ENCODE measurements around the gene BORCS6.
"Not testable (repeated sequence)": the region's sequence is repeated elsewhere in the genome, so short reads cannot be mapped to it uniquely, and the experiment has no call there.

Gene BORCS6

DNA sequence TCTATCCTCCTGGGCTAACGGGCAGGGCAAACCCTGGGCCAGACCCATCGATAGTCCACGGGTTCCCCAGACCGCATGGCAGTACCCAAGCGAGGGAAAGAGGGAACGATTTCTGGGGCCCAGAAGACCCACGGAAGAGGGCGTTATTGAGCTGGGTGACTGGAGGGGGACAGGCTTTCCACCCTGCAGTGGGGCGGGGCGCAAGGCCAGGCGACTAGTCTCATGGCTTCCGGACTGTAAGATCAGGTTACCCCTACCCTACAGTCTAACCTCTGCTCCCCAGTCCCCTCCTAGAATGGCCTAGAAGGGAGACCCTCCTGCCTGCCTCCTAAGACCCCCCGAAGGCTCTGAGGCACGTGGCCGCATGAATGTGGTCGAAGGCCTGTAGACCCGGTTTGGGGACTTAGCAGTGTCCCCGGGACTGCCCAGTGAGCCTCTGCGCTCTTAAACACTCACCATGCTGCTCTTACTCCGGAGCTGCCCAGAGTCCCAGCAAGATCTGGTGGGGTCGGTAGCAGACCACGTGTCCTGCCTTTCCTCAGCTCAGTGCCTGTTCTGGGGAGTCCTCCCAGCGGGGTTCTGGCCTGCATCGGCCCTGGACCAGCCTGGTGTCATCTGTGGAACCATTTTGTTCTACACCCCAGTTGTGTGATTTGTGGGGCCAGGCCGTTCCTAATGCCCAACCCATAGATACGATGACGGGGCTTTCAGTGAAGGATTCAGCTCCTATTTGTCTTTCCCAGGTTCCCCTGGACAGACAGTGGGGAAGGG is 33.6 kb upstream of the BORCS6 start:
- in situ Hi-C loops (cut with HindIII; ENCODE audit: low pct_ligation_motif_present, low sequenced_read_pairs), result no loop called here
- TF ChIP-seq, protein P1, sequence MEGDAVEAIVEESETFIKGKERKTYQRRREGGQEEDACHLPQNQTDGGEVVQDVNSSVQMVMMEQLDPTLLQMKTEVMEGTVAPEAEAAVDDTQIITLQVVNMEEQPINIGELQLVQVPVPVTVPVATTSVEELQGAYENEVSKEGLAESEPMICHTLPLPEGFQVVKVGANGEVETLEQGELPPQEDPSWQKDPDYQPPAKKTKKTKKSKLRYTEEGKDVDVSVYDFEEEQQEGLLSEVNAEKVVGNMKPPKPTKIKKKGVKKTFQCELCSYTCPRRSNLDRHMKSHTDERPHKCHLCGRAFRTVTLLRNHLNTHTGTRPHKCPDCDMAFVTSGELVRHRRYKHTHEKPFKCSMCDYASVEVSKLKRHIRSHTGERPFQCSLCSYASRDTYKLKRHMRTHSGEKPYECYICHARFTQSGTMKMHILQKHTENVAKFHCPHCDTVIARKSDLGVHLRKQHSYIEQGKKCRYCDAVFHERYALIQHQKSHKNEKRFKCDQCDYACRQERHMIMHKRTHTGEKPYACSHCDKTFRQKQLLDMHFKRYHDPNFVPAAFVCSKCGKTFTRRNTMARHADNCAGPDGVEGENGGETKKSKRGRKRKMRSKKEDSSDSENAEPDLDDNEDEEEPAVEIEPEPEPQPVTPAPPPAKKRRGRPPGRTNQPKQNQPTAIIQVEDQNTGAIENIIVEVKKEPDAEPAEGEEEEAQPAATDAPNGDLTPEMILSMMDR (IDR thresholded peaks at IDR 0.05; ENCODE audit: low read depth, low read length, missing control alignments), result peak; percentile 27
- Histone ChIP-seq H3K36me3 (replicated peaks) (peaks cover 3% of the 10 kb centered on the region), H3K27me3 (replicated peaks) (no peaks in the 10 kb centered on the region), H3K27ac (peak overlapping the region; percentile 94), H3K4me3 (ENCODE audit: low read depth, low read length) (peak overlapping the region; percentile 69)
- DNase-seq, result peak; percentile 38

DNA sequence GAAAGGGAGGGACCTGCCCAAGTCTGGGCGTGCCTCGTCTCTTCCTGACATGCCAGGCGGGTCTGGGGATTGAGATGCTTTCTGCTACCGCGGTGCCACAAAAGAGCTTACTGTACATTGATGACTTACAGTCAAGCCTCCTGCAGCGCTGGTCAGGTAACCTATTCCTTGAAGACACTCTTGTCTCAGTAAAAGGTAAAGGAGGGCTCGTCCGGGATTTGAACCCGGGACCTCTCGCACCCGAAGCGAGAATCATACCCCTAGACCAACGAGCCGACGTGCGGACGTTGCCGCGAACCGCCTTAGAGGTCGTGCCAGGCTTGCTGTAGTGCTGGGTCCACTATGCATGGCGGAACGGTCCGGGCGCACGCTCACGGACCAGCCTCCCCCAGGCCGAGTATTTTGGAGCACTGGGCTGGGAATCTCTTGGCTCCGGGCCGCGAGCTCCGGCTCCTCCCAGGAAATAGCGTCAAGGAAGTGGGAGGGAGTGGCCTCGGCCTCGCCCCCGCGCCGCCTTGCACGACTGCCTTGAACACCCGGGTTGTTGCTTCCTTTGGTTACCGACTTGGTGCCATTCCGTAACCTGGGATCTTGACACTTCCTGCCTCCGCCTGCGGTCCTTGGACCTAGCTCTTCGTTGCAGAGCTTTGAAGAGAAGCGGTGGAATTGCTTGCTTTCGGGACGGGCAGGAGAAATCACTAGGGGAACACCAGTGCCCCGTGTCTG is 32.8 kb upstream of the BORCS6 start:
- no peaks in the 10 kb centered on the region for H3K27me3 ChIP-seq (replicated peaks)
- peak overlapping the region; percentile 94 for H3K27ac ChIP-seq
- TF ChIP-seq, protein P1 (IDR thresholded peaks at IDR 0.05; ENCODE audit: low read depth, low read length, missing control alignments), result no peak
- in situ Hi-C loops (cut with HindIII; ENCODE audit: low pct_ligation_motif_present, low sequenced_read_pairs), result no loop called here
- H3K36me3 ChIP-seq (replicated peaks), result peaks cover 2% of the 10 kb centered on the region
- peak; percentile 95 for DNase-seq
- peak overlapping the region; percentile 69 for H3K4me3 ChIP-seq (ENCODE audit: low read depth, low read length)

DNA sequence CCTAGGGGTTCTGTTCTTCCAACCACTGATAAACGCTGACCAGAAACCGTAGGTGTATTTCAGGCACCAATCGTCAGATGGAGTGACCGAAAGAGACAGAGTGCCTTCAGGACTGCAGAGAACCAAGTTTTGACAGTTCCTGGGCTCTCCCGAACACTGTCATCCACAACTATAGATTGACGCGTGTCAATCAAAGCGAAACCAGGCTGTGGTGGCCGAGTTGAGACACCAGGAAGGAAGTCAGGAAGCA is 32.3 kb upstream of the BORCS6 start:
- TF ChIP-seq, protein P1 (IDR thresholded peaks at IDR 0.05; ENCODE audit: low read depth, low read length, missing control alignments), result no peak

DNA sequence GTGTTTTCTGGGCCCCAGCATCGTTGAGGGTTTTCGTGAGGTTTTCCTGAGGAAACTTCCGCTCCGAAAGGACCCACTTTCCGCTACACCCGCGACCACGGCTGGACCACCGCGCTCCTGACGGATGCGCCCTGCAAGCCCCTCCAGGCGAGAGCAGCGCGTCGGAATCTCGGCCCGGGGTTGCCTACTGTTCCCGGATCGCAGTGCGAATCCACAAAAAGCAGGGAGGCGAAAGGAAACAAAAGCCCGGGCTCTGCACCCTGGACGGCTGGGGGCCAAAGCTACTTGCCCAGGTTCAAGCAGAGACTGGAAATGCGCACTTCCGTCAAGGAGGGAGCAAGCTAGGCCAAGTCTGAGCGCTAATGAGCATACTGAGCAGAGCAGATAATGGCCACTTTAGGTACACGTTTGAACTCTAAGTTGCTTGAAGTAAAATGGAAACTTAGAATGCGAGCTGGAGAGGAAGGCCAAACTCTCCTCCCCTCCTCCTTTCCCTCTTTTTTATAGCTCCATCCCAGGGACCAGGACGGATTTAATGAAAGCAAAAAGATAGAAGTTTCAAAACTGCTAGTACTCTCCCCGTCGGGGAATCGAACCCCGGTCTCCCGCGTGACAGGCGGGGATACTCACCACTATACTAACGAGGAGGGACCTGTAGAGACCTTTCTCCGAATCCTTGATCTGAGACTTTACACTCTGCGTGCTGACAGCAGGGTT is 31.8 kb upstream of the BORCS6 start:
- DNase-seq, result peak; percentile 91
- H3K27ac ChIP-seq, result peak overlapping the region; percentile 94
- TF ChIP-seq, protein P1 (IDR thresholded peaks at IDR 0.05; ENCODE audit: low read depth, low read length, missing control alignments), result no peak

More for the DNA sequence above, 32.3 kb upstream of the BORCS6 start:
- in situ Hi-C loops (cut with HindIII; ENCODE audit: low pct_ligation_motif_present, low sequenced_read_pairs), result no loop called here
- Histone ChIP-seq H3K4me3 (ENCODE audit: low read depth, low read length) (peak overlapping the region; percentile 69), H3K27me3 (replicated peaks) (no peaks in the 10 kb centered on the region), H3K36me3 (replicated peaks) (no peaks in the 10 kb centered on the region), H3K27ac (peak overlapping the region; percentile 94)
- DNase-seq, result no peak

DNA sequence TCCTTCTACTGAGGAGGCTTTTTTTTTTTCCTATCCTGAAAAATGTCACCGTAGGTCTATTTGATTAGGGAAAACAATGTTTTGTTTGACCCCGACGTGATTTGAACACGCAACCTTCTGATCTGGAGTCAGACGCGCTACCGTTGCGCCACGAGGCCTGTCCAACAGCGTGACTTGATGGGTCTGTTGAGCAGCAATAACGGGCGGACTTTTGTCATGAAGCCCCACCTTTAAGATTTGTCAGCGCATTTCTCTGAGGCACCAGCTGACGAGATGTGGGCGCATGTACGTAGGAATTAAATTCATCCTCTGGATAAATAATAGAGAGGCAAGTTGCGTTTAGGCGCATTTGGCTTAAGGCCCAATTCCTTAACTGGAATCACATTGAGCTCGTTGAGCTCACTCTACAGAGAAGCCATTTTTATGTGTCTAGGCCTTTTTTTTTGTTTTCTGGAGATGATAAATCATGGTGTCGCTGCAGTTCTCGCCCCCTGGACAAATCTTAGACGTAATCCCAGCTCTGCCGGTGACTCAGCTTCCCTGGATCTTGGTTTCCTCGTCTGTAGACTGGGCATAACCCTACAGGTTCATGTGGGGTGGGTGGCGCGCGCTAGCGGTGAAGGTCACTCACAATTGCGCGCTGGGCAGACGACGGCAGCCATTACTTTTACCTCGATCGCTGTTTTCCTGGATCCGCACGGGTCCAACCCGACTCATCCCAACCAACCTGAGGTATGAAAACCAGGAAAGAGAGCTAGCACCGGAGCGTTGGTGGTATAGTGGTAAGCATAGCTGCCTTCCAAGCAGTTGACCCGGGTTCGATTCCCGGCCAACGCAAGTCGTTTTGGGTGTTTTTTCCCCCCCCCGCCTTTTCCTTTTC is 31.0 kb upstream of the BORCS6 start:
- TF ChIP-seq, protein P1 (IDR thresholded peaks at IDR 0.05; ENCODE audit: low read depth, low read length, missing control alignments), result no peak
- H3K27ac ChIP-seq, result peak overlapping the region; percentile 94
- no peaks in the 10 kb centered on the region for H3K36me3 ChIP-seq (replicated peaks)
- peak overlapping the region; percentile 69 for H3K4me3 ChIP-seq (ENCODE audit: low read depth, low read length)
- H3K27me3 ChIP-seq (replicated peaks), result no peaks in the 10 kb centered on the region
- in situ Hi-C loops (cut with HindIII; ENCODE audit: low pct_ligation_motif_present, low sequenced_read_pairs), result no loop called here
- peak; percentile 89 for DNase-seq

More for the DNA sequence above, 31.8 kb upstream of the BORCS6 start:
- in situ Hi-C loops (cut with HindIII; ENCODE audit: low pct_ligation_motif_present, low sequenced_read_pairs), result no loop called here
- Histone ChIP-seq H3K27me3 (replicated peaks) (no peaks in the 10 kb centered on the region), H3K4me3 (ENCODE audit: low read depth, low read length) (peak overlapping the region; percentile 69), H3K36me3 (replicated peaks) (no peaks in the 10 kb centered on the region)

DNA sequence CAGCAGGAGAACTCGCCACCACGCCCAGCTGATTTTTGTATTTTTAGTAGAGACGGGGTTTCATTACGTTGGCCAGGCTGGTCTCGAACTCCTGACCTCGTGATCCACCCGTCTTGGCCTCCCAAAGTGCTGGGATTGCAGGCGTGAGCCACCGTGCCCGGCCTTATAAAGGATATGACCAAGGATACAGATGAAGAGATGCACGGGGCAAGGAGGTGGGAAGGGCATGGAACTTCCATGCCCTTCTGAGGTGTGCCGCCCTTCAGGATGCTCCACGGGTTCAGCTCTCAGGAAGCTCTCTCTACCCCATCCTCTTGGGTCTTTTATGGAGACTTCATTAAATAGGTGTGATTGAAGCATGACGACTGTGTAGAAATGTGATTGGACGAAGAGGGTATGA is 24.0 kb upstream of the BORCS6 start:
- H3K36me3 ChIP-seq (replicated peaks); in situ Hi-C loops (cut with HindIII; ENCODE audit: low pct_ligation_motif_present, low sequenced_read_pairs); DNase-seq; H3K27ac ChIP-seq; H3K27me3 ChIP-seq (replicated peaks); H3K4me3 ChIP-seq (ENCODE audit: low read depth, low read length): not testable (repeated sequence)

Data from brain microvascular endothelial cell (primary cell).